ENCODE results near the gene RNF144B. TPM values are rescaled to one million over a fixed set of nuclear protein-coding genes. Genes with fewer than 3 reads are reported as not detected.
"Not testable (repeated sequence)": the region's sequence is repeated elsewhere in the genome, so short reads cannot be mapped to it uniquely, and the experiment has no call there.

Gene RNF144B
- total RNA-seq = 10 to 100 TPM; 21.5 to 26.0 TPM
- long read RNA-seq, donor 1, full-length matches to known transcripts = 2 of 6 reads
- long read RNA-seq, donor 1, partial matches to known transcripts = 1 of 6 reads
- long read RNA-seq, donor 1, other reads (novel, unspliced or antisense) = 3 of 6 reads
- long read RNA-seq, donor 2, full-length matches to known transcripts = 4 of 6 reads
- long read RNA-seq, donor 2, partial matches to known transcripts = 0 of 6 reads
- long read RNA-seq, donor 2, other reads (novel, unspliced or antisense) = 2 of 6 reads

GRCh38 chr6:18387061-18387721 lies at the start of gene RNF144B:
TSS of gene RNF144B (plus strand) at chr6:18387350. CDS start at chr6:18399535, 12,185 bp downstream.
- intact Hi-C loops (cut with DNase I) = no loop called here

GRCh38 chr6:18339599-18339998 lies 47.6 kb upstream of the RNF144B start:
- DNase-seq (ENCODE audit: low spot score) = no peak
- intact Hi-C loops (cut with DNase I) = no loop called here

More at GRCh38 chr6:18387061-18387721, at the start of gene RNF144B:
- peak; percentile 94 for DNase-seq (ENCODE audit: low spot score)

- no peak for DNase-seq (ENCODE audit: low spot score)
- intact Hi-C loops (cut with DNase I) = loop anchor here in 1 of 2 donors (5.0 kb wide), 1 partner anchor 1234 kb away; no protein-coding TSS in a partner anchor
These were observed 46.2 kb upstream of the RNF144B start for GRCh38 chr6:18340781-18341551.

- intact Hi-C loops (cut with DNase I) = loop anchor here in 1 of 2 donors (5.0 kb wide), 1 partner anchor 1235 kb away; no protein-coding TSS in a partner anchor
- DNase-seq (ENCODE audit: low spot score) = no peak
These were observed 44.9 kb upstream of the RNF144B start for GRCh38 chr6:18342223-18342622.

- intact Hi-C loops (cut with DNase I) = loop anchor here in 1 of 2 donors (5.0 kb wide), 1 partner anchor 1236 kb away; no protein-coding TSS in a partner anchor
- no peak for DNase-seq (ENCODE audit: low spot score)
These were observed 43.4 kb upstream of the RNF144B start for GRCh38 chr6:18343741-18344140.

- DNase-seq (ENCODE audit: low spot score) = no peak
- intact Hi-C loops (cut with DNase I) = loop anchor here in 1 of 2 donors (2.0 kb wide), 1 partner anchor 14 kb away; no protein-coding TSS in a partner anchor
These were observed 40.1 kb upstream of the RNF144B start for GRCh38 chr6:18347021-18347577.

- intact Hi-C loops (cut with DNase I) = loop anchor here in 1 of 2 donors (2.0 kb wide), 1 partner anchor 13 kb away; no protein-coding TSS in a partner anchor
- DNase-seq (ENCODE audit: low spot score) = no peak
These were observed 39.3 kb upstream of the RNF144B start for GRCh38 chr6:18347866-18348265.

- DNase-seq (ENCODE audit: low spot score) = no peak
- intact Hi-C loops (cut with DNase I) = no loop called here
These were observed 37.8 kb upstream of the RNF144B start for GRCh38 chr6:18349386-18349785.

- intact Hi-C loops (cut with DNase I) = no loop called here
- DNase-seq (ENCODE audit: low spot score) = no peak
These were observed 36.9 kb upstream of the RNF144B start for GRCh38 chr6:18350271-18350670.

- intact Hi-C loops (cut with DNase I) = no loop called here
- no peak for DNase-seq (ENCODE audit: low spot score)
These were observed 36.4 kb upstream of the RNF144B start for GRCh38 chr6:18350712-18351111.

- intact Hi-C loops (cut with DNase I) = no loop called here
- no peak for DNase-seq (ENCODE audit: low spot score)
These were observed 35.1 kb upstream of the RNF144B start for GRCh38 chr6:18352001-18352400.

- no peak for DNase-seq (ENCODE audit: low spot score)
- intact Hi-C loops (cut with DNase I) = no loop called here
These were observed 34.3 kb upstream of the RNF144B start for GRCh38 chr6:18352842-18353241.

- intact Hi-C loops (cut with DNase I) = no loop called here
- DNase-seq (ENCODE audit: low spot score) = no peak
These were observed 33.9 kb upstream of the RNF144B start for GRCh38 chr6:18353251-18353650.

GRCh38 chr6:18357546-18357945 lies 29.6 kb upstream of the RNF144B start:
- intact Hi-C loops (cut with DNase I); DNase-seq (ENCODE audit: low spot score): not testable (repeated sequence)

GRCh38 chr6:18359237-18359885 lies 27.8 kb upstream of the RNF144B start:
- no peak for DNase-seq (ENCODE audit: low spot score)
- intact Hi-C loops (cut with DNase I) = no loop called here

GRCh38 chr6:18360188-18360587 lies 27.0 kb upstream of the RNF144B start:
- intact Hi-C loops (cut with DNase I) = loop anchor here in 1 of 2 donors (2.0 kb wide), 1 partner anchor 13 kb away; no protein-coding TSS in a partner anchor
- DNase-seq (ENCODE audit: low spot score) = no peak

- intact Hi-C loops (cut with DNase I) = no loop called here
- DNase-seq (ENCODE audit: low spot score) = no peak
These were observed 25.0 kb upstream of the RNF144B start for GRCh38 chr6:18362058-18362561.

- intact Hi-C loops (cut with DNase I) = no loop called here
- no peak for DNase-seq (ENCODE audit: low spot score)
These were observed 23.4 kb upstream of the RNF144B start for GRCh38 chr6:18363746-18364145.

- intact Hi-C loops (cut with DNase I) = not testable (repeated sequence)
These were observed 22.6 kb upstream of the RNF144B start for GRCh38 chr6:18364561-18364960.

More at GRCh38 chr6:18364561-18364960, 22.6 kb upstream of the RNF144B start:
- not testable (repeated sequence) for DNase-seq (ENCODE audit: low spot score)

Measured in posterior vena cava (tissue), 2 donors.